Superior temporal gyrus (tissue), 1 donor: Measurements from ENCODE around the gene CORIN.

Experiments
- DNase-seq: peaks from one replicate; pipeline ENCODE4 v3.0.0-alpha.2; 2016; ENCODE audit errors: extremely low spot score

Gene CORIN

GRCh38 chr4:47836641-47837093, 1.2 kb downstream of the CORIN start:
- DNase-seq, result peak; percentile 70

- no peak for DNase-seq
Observed at GRCh38 chr4:47835494-47835893, 2.4 kb downstream of the CORIN start.

- DNase-seq, result no peak
Observed at GRCh38 chr4:47831026-47831679, 6.7 kb downstream of the CORIN start.

GRCh38 chr4:47830265-47831025, 7.4 kb downstream of the CORIN start:
- no peak for DNase-seq

- DNase-seq, result no peak
Observed at GRCh38 chr4:47829438-47829837, 8.4 kb downstream of the CORIN start.

- no peak for DNase-seq
Observed at GRCh38 chr4:47827343-47828047, 10.4 kb downstream of the CORIN start.

GRCh38 chr4:47824840-47825239, 13.0 kb downstream of the CORIN start:
- no peak for DNase-seq

- DNase-seq, result no peak
Observed at GRCh38 chr4:47819178-47819577, 18.7 kb downstream of the CORIN start.

GRCh38 chr4:47817275-47817674, 20.6 kb downstream of the CORIN start:
- no peak for DNase-seq

GRCh38 chr4:47816748-47817147, 21.1 kb downstream of the CORIN start:
- DNase-seq, result no peak

GRCh38 chr4:47814618-47815295, 23.1 kb downstream of the CORIN start:
- DNase-seq, result peak; percentile 53

GRCh38 chr4:47809654-47810203, 28.1 kb downstream of the CORIN start:
- DNase-seq, result no peak

GRCh38 chr4:47804598-47804997, 33.3 kb downstream of the CORIN start:
- no peak for DNase-seq

- no peak for DNase-seq
Observed at GRCh38 chr4:47801481-47802002, 36.3 kb downstream of the CORIN start.

- DNase-seq, result no peak
Observed at GRCh38 chr4:47798165-47798564, 39.7 kb downstream of the CORIN start.

GRCh38 chr4:47791965-47792364, 45.9 kb downstream of the CORIN start:
- DNase-seq, result no peak

- DNase-seq, result no peak
Observed at GRCh38 chr4:47790105-47790504, 47.8 kb downstream of the CORIN start.

- no peak for DNase-seq
Observed at GRCh38 chr4:47788126-47788525, 49.7 kb downstream of the CORIN start.

GRCh38 chr4:47786958-47787370, 50.9 kb downstream of the CORIN start:
- no peak for DNase-seq

- no peak for DNase-seq
Observed at GRCh38 chr4:47785153-47785552, 52.7 kb downstream of the CORIN start.

GRCh38 chr4:47784222-47784621, 53.6 kb downstream of the CORIN start:
- DNase-seq, result no peak

- DNase-seq, result no peak
Observed at GRCh38 chr4:47776353-47776752, 61.5 kb downstream of the CORIN start.
